Neutrophil (primary cell): ENCODE data around the gene GPR176.
"Not testable (repeated sequence)": the region's sequence is repeated elsewhere in the genome, so short reads cannot be mapped to it uniquely, and the experiment has no call there.

Experiments used
- H3K27ac ChIP-seq: fragments of 200-600 bp; sonication (generic); 2 replicates; pipeline ENCODE4 v1.5.1; 2016; ENCODE audit warnings: mild to moderate bottlenecking, moderate library complexity
- H3K27me3 ChIP-seq: fragments of 200-600 bp; sonication (generic); 2 replicates; pipeline ENCODE4 v1.6.0; 2016; ENCODE audit warnings: mild to moderate bottlenecking
- H3K36me3 ChIP-seq: fragments of 200-600 bp; sonication (generic); 2 replicates; pipeline ENCODE4 v1.5.1; 2017
- H3K4me1 ChIP-seq, 2 experiments: fragments of 200-600 bp in 1 of 2; sonication (generic) in 1 of 2; 1 replicate in 1 of 2; 2 replicates in 1 of 2; pipeline versions ENCODE4 v1.5.1 to v1.6.1; 2013 to 2016; ENCODE audit warnings: low read depth in 1 of 2, low read length in 1 of 2, mild to moderate bottlenecking in 1 of 2, moderate library complexity in 1 of 2; ENCODE audit not compliant: control insufficient read depth in 1 of 2, insufficient read depth in 1 of 2
- H3K4me3 ChIP-seq, 2 experiments: fragments of 200-600 bp in 1 of 2; sonication (generic) in 1 of 2; 1 replicate in 1 of 2; 2 replicates in 1 of 2; pipeline ENCODE4 v1.5.1; 2013 to 2016; ENCODE audit warnings: low read depth in 1 of 2, low read length in 1 of 2, mild to moderate bottlenecking in 1 of 2, moderate library complexity in 1 of 2
- H3K9me3 ChIP-seq: fragments of 200-600 bp; sonication (generic); 2 replicates; pipeline ENCODE4 v1.5.1; 2016
- CTCF ChIP-seq: fragments of 200-600 bp; sonication (generic); IDR thresholded peaks from 2 replicates; pipeline ENCODE4 v1.5.1; 2016; ENCODE audit warnings: antibody characterized with exemption

Gene GPR176

DNA sequence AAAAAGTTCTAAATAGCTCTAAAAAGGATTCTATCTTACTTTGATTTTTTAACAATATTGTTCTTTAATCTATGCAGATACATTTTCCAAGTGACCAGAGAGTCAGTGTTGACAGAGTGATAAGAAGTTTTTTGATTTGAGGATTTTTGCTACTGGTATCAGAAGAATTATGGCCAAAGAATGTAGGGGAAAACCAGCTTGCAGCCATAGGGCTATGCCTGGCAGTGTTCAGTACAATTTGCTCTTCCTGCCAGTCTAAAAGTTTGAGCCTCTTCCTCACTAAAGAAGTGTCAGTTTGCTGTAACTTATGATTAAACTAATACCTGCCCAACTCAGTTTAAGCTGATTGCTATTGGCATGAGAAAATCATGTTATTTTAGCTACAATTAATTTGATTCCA, 102.2 kb downstream of the GPR176 start:
- no peaks in the 10 kb centered on the region for H3K27me3 ChIP-seq
- no peak for TF ChIP-seq CTCF

GRCh38 chr15:39814489-39814888, 105.6 kb downstream of the GPR176 start:
- no peak for TF ChIP-seq CTCF
- Histone ChIP-seq H3K9me3 (no peaks in the 10 kb centered on the region), H3K36me3 (no peaks in the 10 kb centered on the region), H3K27me3 (no peaks in the 10 kb centered on the region), H3K4me3 (no peak overlapping the region), H3K4me1 (no peaks in the 10 kb centered on the region), H3K27ac (no peak overlapping the region)

More for the DNA sequence above, 102.2 kb downstream of the GPR176 start:
- Histone ChIP-seq H3K4me1 (no peaks in the 10 kb centered on the region), H3K36me3 (no peaks in the 10 kb centered on the region), H3K9me3 (no peaks in the 10 kb centered on the region), H3K27ac (no peak overlapping the region), H3K4me3 (no peak overlapping the region)

DNA sequence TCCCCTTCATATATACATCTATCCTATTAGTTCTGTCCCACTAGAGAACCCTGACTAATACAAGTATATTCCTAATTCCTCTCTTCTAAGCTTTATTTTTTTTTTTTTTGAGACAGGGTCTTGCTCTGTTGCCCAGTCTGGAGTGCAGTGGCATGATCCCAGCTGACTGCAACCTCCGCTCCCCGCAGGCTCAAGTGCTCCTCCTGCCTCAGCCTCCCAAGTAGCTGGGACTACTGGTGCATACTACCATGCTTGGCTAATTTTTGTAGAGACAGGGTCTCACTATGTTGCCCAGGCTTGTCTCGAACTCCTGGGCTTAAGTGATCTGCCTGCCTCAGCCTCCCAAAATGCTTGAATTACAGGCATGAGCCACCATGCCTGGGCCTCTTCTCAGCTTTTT, 107.4 kb downstream of the GPR176 start:
- H3K27me3 ChIP-seq, H3K36me3 ChIP-seq, H3K9me3 ChIP-seq: not testable (repeated sequence)

GRCh38 chr15:39808909-39809308, 111.2 kb downstream of the GPR176 start:
- TF ChIP-seq CTCF, result no peak
- Histone ChIP-seq H3K4me3 (no peak overlapping the region), H3K4me1 (no peaks in the 10 kb centered on the region), H3K27me3 (peaks cover 4% of the 10 kb centered on the region), H3K9me3 (no peaks in the 10 kb centered on the region), H3K27ac (no peak overlapping the region), H3K36me3 (no peaks in the 10 kb centered on the region)

More for the DNA sequence above, 107.4 kb downstream of the GPR176 start:
- H3K4me3 ChIP-seq, H3K27ac ChIP-seq, H3K4me1 ChIP-seq: not testable (repeated sequence)

- no peak for TF ChIP-seq CTCF
- Histone ChIP-seq H3K27me3 (peaks cover 4% of the 10 kb centered on the region), H3K36me3 (no peaks in the 10 kb centered on the region), H3K4me1 (no peaks in the 10 kb centered on the region), H3K4me3 (no peak overlapping the region), H3K27ac (no peak overlapping the region), H3K9me3 (no peaks in the 10 kb centered on the region)
Observed at GRCh38 chr15:39807791-39808190, 112.3 kb downstream of the GPR176 start.

DNA sequence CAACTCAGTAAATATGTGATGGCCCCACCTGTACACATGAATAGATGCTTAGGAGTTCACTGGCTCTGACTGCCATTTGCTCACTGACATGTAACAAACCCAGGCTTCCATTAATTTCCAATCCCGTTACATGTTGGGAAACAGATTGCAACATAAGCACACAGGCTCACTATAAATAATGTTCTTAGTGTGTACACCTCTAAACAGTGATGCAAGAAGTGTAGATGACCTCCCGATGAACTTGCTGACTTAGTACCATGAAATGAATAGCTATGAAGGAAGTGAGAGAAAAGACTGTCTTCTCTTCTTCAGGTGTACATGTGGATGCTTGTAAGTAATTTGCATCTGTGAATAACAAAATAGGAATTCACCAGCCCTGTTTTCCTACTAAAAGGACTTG, 116.0 kb downstream of the GPR176 start:
- no peaks in the 10 kb centered on the region for H3K36me3 ChIP-seq
- TF ChIP-seq CTCF, result no peak

More for the DNA sequence above, 116.0 kb downstream of the GPR176 start:
- Histone ChIP-seq H3K27ac (no peak overlapping the region), H3K4me3 (no peak overlapping the region), H3K4me1 (peaks cover 7 to 10% of the 10 kb centered on the region in 2 experiments), H3K27me3 (peaks cover 4% of the 10 kb centered on the region), H3K9me3 (no peaks in the 10 kb centered on the region)
